HS-27A (cell line): ENCODE data around the gene ABHD6.
"Not testable (repeated sequence)": the region's sequence is repeated elsewhere in the genome, so short reads cannot be mapped to it uniquely, and the experiment has no call there.

ENCODE experiments used
- DNase-seq: peaks from one replicate; pipeline ENCODE4 v3.0.0-alpha.2; 2012; ENCODE audit warnings: low read depth, missing footprints

ABHD6 gene

GRCh38 chr3:58237238-58237940 is at the start of gene ABHD6:
TSS of gene ABHD6 (plus strand) at chr3:58237792. CDS start at chr3:58256587, 18,795 bp downstream.
- DNase-seq, result peak; percentile 46

GRCh38 chr3:58188173-58188564 is 49.4 kb upstream of the ABHD6 start:
- no peak for DNase-seq

GRCh38 chr3:58188921-58189451 is 48.6 kb upstream of the ABHD6 start:
- DNase-seq, result no peak

- DNase-seq, result no peak
Observed at GRCh38 chr3:58189691-58190090, 47.9 kb upstream of the ABHD6 start.

- no peak for DNase-seq
Observed at GRCh38 chr3:58190291-58190690, 47.3 kb upstream of the ABHD6 start.

GRCh38 chr3:58190882-58191281 is 46.7 kb upstream of the ABHD6 start:
- DNase-seq, result no peak

GRCh38 chr3:58191361-58191991 is 46.1 kb upstream of the ABHD6 start:
- no peak for DNase-seq

- DNase-seq, result no peak
Observed at GRCh38 chr3:58192069-58192468, 45.5 kb upstream of the ABHD6 start.

GRCh38 chr3:58193682-58194407 is 43.7 kb upstream of the ABHD6 start:
- DNase-seq, result no peak

GRCh38 chr3:58197588-58197987 is 40.0 kb upstream of the ABHD6 start:
- DNase-seq, result no peak

- no peak for DNase-seq
Observed at GRCh38 chr3:58198362-58198761, 39.2 kb upstream of the ABHD6 start.

- DNase-seq, result no peak
Observed at GRCh38 chr3:58198804-58199203, 38.8 kb upstream of the ABHD6 start.

- no peak for DNase-seq
Observed at GRCh38 chr3:58200121-58200709, 37.4 kb upstream of the ABHD6 start.

GRCh38 chr3:58200846-58201355 is 36.7 kb upstream of the ABHD6 start:
- no peak for DNase-seq

- not testable (repeated sequence) for DNase-seq
Observed at GRCh38 chr3:58201451-58201850, 36.1 kb upstream of the ABHD6 start.

- DNase-seq, result no peak
Observed at GRCh38 chr3:58202917-58203360, 34.7 kb upstream of the ABHD6 start.

- no peak for DNase-seq
Observed at GRCh38 chr3:58203541-58203940, 34.1 kb upstream of the ABHD6 start.

GRCh38 chr3:58204720-58205119 is 32.9 kb upstream of the ABHD6 start:
- DNase-seq, result no peak

- DNase-seq, result no peak
Observed at GRCh38 chr3:58205981-58206380, 31.6 kb upstream of the ABHD6 start.

GRCh38 chr3:58206406-58207011 is 31.1 kb upstream of the ABHD6 start:
- no peak for DNase-seq

- no peak for DNase-seq
Observed at GRCh38 chr3:58207954-58208353, 29.6 kb upstream of the ABHD6 start.

GRCh38 chr3:58209933-58210332 is 27.7 kb upstream of the ABHD6 start:
- no peak for DNase-seq
